ENCODE data around the gene PRLHR. TPM values are rescaled to one million over a fixed set of nuclear protein-coding genes. Genes with fewer than 3 reads are reported as not detected.

The PRLHR gene
- total and polyA plus RNA-seq, 10 donors: not detected

DNA sequence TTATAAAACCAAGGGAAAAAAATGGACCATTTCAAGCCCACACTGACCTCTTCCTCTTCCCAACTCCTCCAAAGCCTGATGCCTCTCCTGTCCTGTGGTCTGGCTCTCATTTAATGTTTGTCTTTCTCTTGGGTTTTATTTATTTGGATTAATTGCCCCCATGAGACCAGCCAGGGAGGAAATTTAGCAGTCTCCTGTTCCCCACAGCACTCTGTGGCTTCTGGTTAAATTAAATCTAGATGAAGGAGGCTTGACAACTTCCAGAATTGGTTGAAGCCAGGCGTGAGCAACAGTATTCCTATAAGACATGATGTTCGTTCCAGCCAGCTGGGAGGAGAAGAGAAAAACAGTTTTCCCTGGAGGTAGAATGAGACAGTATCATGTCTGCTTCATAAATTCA is 15.1 kb upstream of the PRLHR start:
- peaks cover 0 to 22% (median 14%) of the 10 kb centered on the region in 8 donors for H3K9me3 ChIP-seq
- no peak overlapping the region for H3K4me3 ChIP-seq
- H3K36me3 ChIP-seq: no peaks in the 10 kb centered on the region
- H3K27ac ChIP-seq: no peak overlapping the region
- peaks cover 0 to 15% (median 0%) of the 10 kb centered on the region in 7 donors for H3K27me3 ChIP-seq (replicated peaks in 1 of 7)
- H3K4me1 ChIP-seq: peaks cover 0 to 3% (median 0%) of the 10 kb centered on the region in 6 donors
- TF ChIP-seq POLR2A (IDR thresholded peaks at IDR 0.05) (no peak), POLR2AphosphoS5 (IDR thresholded peaks at IDR 0.05) (no peak)
- TF ChIP-seq, protein P1, sequence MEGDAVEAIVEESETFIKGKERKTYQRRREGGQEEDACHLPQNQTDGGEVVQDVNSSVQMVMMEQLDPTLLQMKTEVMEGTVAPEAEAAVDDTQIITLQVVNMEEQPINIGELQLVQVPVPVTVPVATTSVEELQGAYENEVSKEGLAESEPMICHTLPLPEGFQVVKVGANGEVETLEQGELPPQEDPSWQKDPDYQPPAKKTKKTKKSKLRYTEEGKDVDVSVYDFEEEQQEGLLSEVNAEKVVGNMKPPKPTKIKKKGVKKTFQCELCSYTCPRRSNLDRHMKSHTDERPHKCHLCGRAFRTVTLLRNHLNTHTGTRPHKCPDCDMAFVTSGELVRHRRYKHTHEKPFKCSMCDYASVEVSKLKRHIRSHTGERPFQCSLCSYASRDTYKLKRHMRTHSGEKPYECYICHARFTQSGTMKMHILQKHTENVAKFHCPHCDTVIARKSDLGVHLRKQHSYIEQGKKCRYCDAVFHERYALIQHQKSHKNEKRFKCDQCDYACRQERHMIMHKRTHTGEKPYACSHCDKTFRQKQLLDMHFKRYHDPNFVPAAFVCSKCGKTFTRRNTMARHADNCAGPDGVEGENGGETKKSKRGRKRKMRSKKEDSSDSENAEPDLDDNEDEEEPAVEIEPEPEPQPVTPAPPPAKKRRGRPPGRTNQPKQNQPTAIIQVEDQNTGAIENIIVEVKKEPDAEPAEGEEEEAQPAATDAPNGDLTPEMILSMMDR (IDR thresholded peaks at IDR 0.05 in 8 of 11, conservative IDR thresholded peaks at IDR 0.05 in 3 of 11): no peak
- 56 to 71% (median 62%) methylated on average over 2 of the region's 2 CpGs for WGBS, 5 donors
- intact Hi-C loops (cut with DNase I; ENCODE audit: low total_unique reads): no loop called here
- DNase-seq: no peak

- WGBS, 5 donors: 86 to 97% (median 94%) methylated on average over 1 to 4 of the region's 4 CpGs
- intact Hi-C loops (cut with DNase I; ENCODE audit: low total_unique reads): no loop called here
Measured at GRCh38 chr10:118607768-118608354, 12.4 kb upstream of the PRLHR start.

DNA sequence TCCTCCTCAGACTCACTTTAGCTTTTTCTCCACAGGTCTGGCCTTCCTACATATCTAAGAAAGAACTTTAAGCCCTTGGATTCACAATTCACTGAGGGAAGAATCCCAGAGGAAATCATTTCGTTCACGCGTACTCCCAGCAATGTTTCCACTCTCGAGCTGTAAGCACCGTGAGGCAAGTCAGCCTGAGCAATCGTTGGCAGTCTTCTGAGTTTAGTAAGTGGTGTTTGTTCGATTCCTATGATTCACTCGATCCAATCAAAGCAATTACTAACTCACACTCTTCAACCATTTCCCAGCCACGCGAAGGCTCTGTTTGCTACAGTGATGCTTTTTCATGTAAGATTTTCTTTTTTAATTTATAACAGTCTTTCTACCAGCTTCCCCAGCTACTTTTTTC is 10.2 kb upstream of the PRLHR start:
- no peaks in the 10 kb centered on the region for H3K4me1 ChIP-seq
- no peak overlapping the region for H3K27ac ChIP-seq
- peaks cover 0 to 22% (median 14%) of the 10 kb centered on the region in 8 donors for H3K9me3 ChIP-seq
- TF ChIP-seq POLR2A (IDR thresholded peaks at IDR 0.05) (no peak), POLR2AphosphoS5 (IDR thresholded peaks at IDR 0.05) (no peak)
- TF ChIP-seq, protein P1 (IDR thresholded peaks at IDR 0.05 in 8 of 11, conservative IDR thresholded peaks at IDR 0.05 in 3 of 11): no peak
- no peak overlapping the region for H3K4me3 ChIP-seq
- intact Hi-C loops (cut with DNase I; ENCODE audit: low total_unique reads): no loop called here
- WGBS, 5 donors: 83 to 91% (median 86%) methylated on average over 10 of the region's 10 CpGs
- no peak for DNase-seq
- no peaks in the 10 kb centered on the region for H3K36me3 ChIP-seq
- H3K27me3 ChIP-seq (replicated peaks in 1 of 7): peaks cover 0 to 18% (median 0%) of the 10 kb centered on the region in 7 donors

More at GRCh38 chr10:118607768-118608354, 12.4 kb upstream of the PRLHR start:
- H3K9me3 ChIP-seq: peaks cover 0 to 22% (median 14%) of the 10 kb centered on the region in 8 donors
- no peaks in the 10 kb centered on the region for H3K36me3 ChIP-seq
- H3K27me3 ChIP-seq (replicated peaks in 1 of 7): peaks cover 0 to 11% (median 0%) of the 10 kb centered on the region in 7 donors
- no peak overlapping the region for H3K4me3 ChIP-seq
- no peak overlapping the region for H3K27ac ChIP-seq
- no peak for DNase-seq
- H3K4me1 ChIP-seq: peaks cover 0 to 3% (median 0%) of the 10 kb centered on the region in 6 donors
- TF ChIP-seq, protein P1 (IDR thresholded peaks at IDR 0.05 in 8 of 11, conservative IDR thresholded peaks at IDR 0.05 in 3 of 11): no peak
- TF ChIP-seq POLR2A (IDR thresholded peaks at IDR 0.05): no peak
- no peak for TF ChIP-seq POLR2AphosphoS5 (IDR thresholded peaks at IDR 0.05)

GRCh38 chr10:118596426-118597124 is 1.1 kb upstream of the PRLHR start:
- peaks cover 0 to 20% (median 6%) of the 10 kb centered on the region in 6 donors for H3K4me1 ChIP-seq
- H3K9me3 ChIP-seq: peaks cover 0 to 14% (median 0%) of the 10 kb centered on the region in 8 donors
- H3K36me3 ChIP-seq: no peaks in the 10 kb centered on the region
- peaks cover 8 to 94% (median 43%) of the 10 kb centered on the region in 7 donors for H3K27me3 ChIP-seq (replicated peaks in 1 of 7)
- no peak overlapping the region for H3K27ac ChIP-seq
- no peak for DNase-seq
- TF ChIP-seq POLR2AphosphoS5 (IDR thresholded peaks at IDR 0.05): no peak
- TF ChIP-seq POLR2A (IDR thresholded peaks at IDR 0.05): no peak
- TF ChIP-seq, protein P1 (IDR thresholded peaks at IDR 0.05 in 8 of 11, conservative IDR thresholded peaks at IDR 0.05 in 3 of 11): no peak
- 5 to 14% (median 6%) methylated on average over 12 to 16 of the region's 16 CpGs for WGBS, 5 donors
- no peak overlapping the region for H3K4me3 ChIP-seq
- intact Hi-C loops (cut with DNase I; ENCODE audit: low total_unique reads): no loop called here

Data from spleen (tissue), 11 donors.